Neutrophil (primary cell): ENCODE measurements around the gene CCDC80.

Experiments
- H3K27ac ChIP-seq: fragments of 200-600 bp; sonication (generic); 2 replicates; pipeline ENCODE4 v1.5.1; 2016; ENCODE audit warnings: mild to moderate bottlenecking, moderate library complexity
- H3K27me3 ChIP-seq: fragments of 200-600 bp; sonication (generic); 2 replicates; pipeline ENCODE4 v1.6.0; 2016; ENCODE audit warnings: mild to moderate bottlenecking
- H3K36me3 ChIP-seq: fragments of 200-600 bp; sonication (generic); 2 replicates; pipeline ENCODE4 v1.5.1; 2017
- H3K4me1 ChIP-seq, 2 experiments: fragments of 200-600 bp in 1 of 2; sonication (generic) in 1 of 2; 1 replicate in 1 of 2; 2 replicates in 1 of 2; pipeline versions ENCODE4 v1.5.1 to v1.6.1; 2013 to 2016; ENCODE audit warnings: low read depth in 1 of 2, low read length in 1 of 2, mild to moderate bottlenecking in 1 of 2, moderate library complexity in 1 of 2; ENCODE audit not compliant: control insufficient read depth in 1 of 2, insufficient read depth in 1 of 2
- H3K4me3 ChIP-seq, 2 experiments: fragments of 200-600 bp in 1 of 2; sonication (generic) in 1 of 2; 1 replicate in 1 of 2; 2 replicates in 1 of 2; pipeline ENCODE4 v1.5.1; 2013 to 2016; ENCODE audit warnings: low read depth in 1 of 2, low read length in 1 of 2, mild to moderate bottlenecking in 1 of 2, moderate library complexity in 1 of 2
- H3K9me3 ChIP-seq: fragments of 200-600 bp; sonication (generic); 2 replicates; pipeline ENCODE4 v1.5.1; 2016
- CTCF ChIP-seq: fragments of 200-600 bp; sonication (generic); IDR thresholded peaks from 2 replicates; pipeline ENCODE4 v1.5.1; 2016; ENCODE audit warnings: antibody characterized with exemption

The CCDC80 gene

DNA sequence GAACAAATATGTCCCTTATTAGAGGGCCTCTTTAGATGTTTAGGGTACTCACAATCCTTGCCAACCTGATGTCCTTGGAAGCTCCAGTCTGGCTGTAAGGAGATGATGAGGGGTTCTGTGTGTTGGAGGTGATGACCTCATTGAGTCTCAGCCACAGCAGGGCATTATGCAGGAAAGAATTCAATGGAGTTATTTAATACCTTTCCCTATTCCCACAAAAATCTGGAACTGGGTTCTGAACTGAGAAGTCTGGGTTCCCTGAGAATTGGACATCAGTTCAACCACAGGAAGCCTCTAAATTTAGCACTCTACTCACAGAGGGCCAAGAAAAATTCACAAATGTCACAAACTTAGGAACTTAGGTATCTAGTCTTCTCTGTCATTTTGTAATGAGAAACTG, 42.2 kb downstream of the CCDC80 start:
- Histone ChIP-seq H3K36me3 (no peaks in the 10 kb centered on the region), H3K27ac (no peak overlapping the region), H3K4me3 (no peak overlapping the region), H3K9me3 (no peaks in the 10 kb centered on the region), H3K4me1 (peaks cover 20 to 35% of the 10 kb centered on the region in 2 experiments), H3K27me3 (no peaks in the 10 kb centered on the region)
- TF ChIP-seq CTCF = no peak

DNA sequence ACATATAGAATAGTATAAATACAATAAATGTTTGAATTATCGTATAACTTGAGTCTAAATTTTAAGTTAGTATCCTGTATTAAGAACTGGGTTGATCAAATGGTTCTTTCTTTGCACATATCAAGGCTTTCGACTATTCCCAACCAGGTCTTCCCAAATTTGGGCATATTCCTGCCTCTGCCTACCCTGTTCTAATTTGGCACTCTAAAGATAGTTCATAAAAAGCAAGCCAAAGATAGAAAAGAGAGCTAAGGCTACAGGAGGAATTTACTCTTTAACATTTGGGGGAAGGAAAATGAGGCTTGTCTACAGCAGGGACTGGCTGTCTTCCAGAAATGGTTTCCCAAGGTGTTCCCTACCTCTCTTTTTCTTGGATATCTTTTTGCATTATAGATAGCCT, 43.0 kb downstream of the CCDC80 start:
- peaks cover 18 to 34% of the 10 kb centered on the region in 2 experiments for H3K4me1 ChIP-seq
- no peaks in the 10 kb centered on the region for H3K36me3 ChIP-seq
- no peaks in the 10 kb centered on the region for H3K27me3 ChIP-seq
- no peak overlapping the region for H3K27ac ChIP-seq
- no peaks in the 10 kb centered on the region for H3K9me3 ChIP-seq
- no peak for TF ChIP-seq CTCF
- H3K4me3 ChIP-seq = no peak overlapping the region

- H3K27ac ChIP-seq = no peak overlapping the region
- H3K27me3 ChIP-seq = no peaks in the 10 kb centered on the region
- no peaks in the 10 kb centered on the region for H3K9me3 ChIP-seq
- H3K4me1 ChIP-seq = peaks cover 6 to 16% of the 10 kb centered on the region in 2 experiments
- no peaks in the 10 kb centered on the region for H3K36me3 ChIP-seq
- TF ChIP-seq CTCF = no peak
- no peak overlapping the region for H3K4me3 ChIP-seq
Measured at GRCh38 chr3:112594856-112595255, 46.1 kb downstream of the CCDC80 start.

DNA sequence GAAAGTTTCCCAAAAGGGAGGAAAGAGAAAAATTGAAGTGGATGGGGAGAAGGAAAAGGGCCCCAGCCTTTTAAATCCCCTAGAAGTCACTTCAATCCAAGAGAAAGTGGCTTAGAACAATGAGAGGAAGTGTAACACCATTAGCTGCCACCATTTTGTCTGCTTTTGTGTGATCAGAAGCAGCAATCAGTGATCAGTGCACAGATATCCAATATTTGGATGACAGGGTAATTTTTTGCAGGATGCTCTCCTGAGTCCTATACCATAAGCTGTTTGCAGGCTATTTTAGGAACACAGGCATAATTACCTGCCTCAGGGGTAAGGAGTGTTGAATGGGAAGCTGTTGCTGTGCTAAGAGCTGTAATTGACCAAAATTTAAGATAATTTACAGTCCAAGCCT, 47.7 kb downstream of the CCDC80 start:
- H3K4me3 ChIP-seq = no peak overlapping the region

GRCh38 chr3:112587336-112587735, 53.6 kb downstream of the CCDC80 start:
- H3K27me3 ChIP-seq = no peaks in the 10 kb centered on the region
- H3K27ac ChIP-seq = no peak overlapping the region
- no peak for TF ChIP-seq CTCF
- peaks cover 47% of the 10 kb centered on the region for H3K36me3 ChIP-seq
- no peaks in the 10 kb centered on the region for H3K9me3 ChIP-seq
- H3K4me3 ChIP-seq = no peak overlapping the region
- peaks cover 2 to 9% of the 10 kb centered on the region in 2 experiments for H3K4me1 ChIP-seq

More for the DNA sequence above, 47.7 kb downstream of the CCDC80 start:
- H3K36me3 ChIP-seq = peaks cover under 1% of the 10 kb centered on the region
- no peaks in the 10 kb centered on the region for H3K27me3 ChIP-seq
- H3K9me3 ChIP-seq = no peaks in the 10 kb centered on the region
- H3K27ac ChIP-seq = peak overlapping the region; percentile 46
- peaks cover 6 to 8% of the 10 kb centered on the region in 2 experiments for H3K4me1 ChIP-seq
- TF ChIP-seq CTCF = no peak

GRCh38 chr3:112585782-112586181, 55.2 kb downstream of the CCDC80 start:
- no peak for TF ChIP-seq CTCF
- Histone ChIP-seq H3K9me3 (no peaks in the 10 kb centered on the region), H3K27ac (peak overlapping the region; percentile 12), H3K27me3 (no peaks in the 10 kb centered on the region), H3K4me1 (peaks cover 2 to 8% of the 10 kb centered on the region in 2 experiments), H3K4me3 (no peak overlapping the region), H3K36me3 (peaks cover 59% of the 10 kb centered on the region)
